GM12878 (cell line): ENCODE results near the gene HMSD. TPM values are rescaled to one million over a fixed set of nuclear protein-coding genes. Genes with fewer than 3 reads are reported as not detected.

ENCODE experiments used
- BACH1 ChIP-seq: fragments of 450-650 bp; IDR thresholded peaks from 2 replicates; pipeline ENCODE4 v1.6.1; 2017; ENCODE audit warnings: mild to moderate bottlenecking, borderline replicate concordance
- CBX5 ChIP-seq: sonication (generic); IDR thresholded peaks from 2 replicates; pipeline ENCODE4 v1.6.1; 2016; ENCODE audit warnings: low read depth, moderate library complexity, mild to moderate bottlenecking, inconsistent platforms
- CHD2 ChIP-seq: IDR thresholded peaks from 2 replicates; pipeline ENCODE4 v1.6.1; 2011; ENCODE audit warnings: low read depth, low read length, improper control_type of control experiment, borderline replicate concordance
- DPF2 ChIP-seq: fragments of 450-650 bp; IDR thresholded peaks from 2 replicates; pipeline ENCODE4 v1.6.1; 2017; ENCODE audit warnings: mild to moderate bottlenecking
- FOXK2 ChIP-seq: fragments of 450-650 bp; IDR thresholded peaks from 2 replicates; pipeline ENCODE4 v1.6.1; 2017; ENCODE audit warnings: mild to moderate bottlenecking, moderate library complexity
- JUND ChIP-seq: IDR thresholded peaks from 2 replicates; pipeline ENCODE4 v1.6.1; 2012; ENCODE audit warnings: low read depth, mild to moderate bottlenecking, low read length, improper control_type of control experiment, moderate library complexity
- NBN ChIP-seq: fragments of 450-650 bp; IDR thresholded peaks from 2 replicates; pipeline ENCODE4 v1.6.1; 2016
- NFXL1 ChIP-seq: fragments of 450-650 bp; IDR thresholded peaks from 2 replicates; pipeline ENCODE4 v1.6.1; 2017; ENCODE audit warnings: antibody characterized with exemption, mild to moderate bottlenecking, borderline replicate concordance
- NR2C1 ChIP-seq: fragments of 450-650 bp; IDR thresholded peaks from 2 replicates; pipeline ENCODE4 v1.6.1; 2017; ENCODE audit warnings: antibody characterized with exemption, mild to moderate bottlenecking, moderate library complexity
- PAX8 ChIP-seq: fragments of 450-650 bp; IDR thresholded peaks from 2 replicates; pipeline ENCODE4 v1.6.1; 2017; ENCODE audit warnings: mild to moderate bottlenecking, moderate library complexity
- POLR2AphosphoS5 ChIP-seq: IDR thresholded peaks from 2 replicates; pipeline ENCODE4 v1.6.1; 2011; ENCODE audit warnings: mild to moderate bottlenecking, low read length, inconsistent platforms
- POU2F2 ChIP-seq: IDR thresholded peaks from 3 replicates; pipeline ENCODE4 v1.6.1; 2011; ENCODE audit warnings: low read depth, mild to moderate bottlenecking, low read length, borderline replicate concordance
- RAD21 ChIP-seq: IDR thresholded peaks from 2 replicates; pipeline ENCODE4 v1.6.1; 2011; ENCODE audit warnings: mild to moderate bottlenecking, low read depth, low read length, moderate library complexity; ENCODE audit not compliant: insufficient read depth
- SUZ12 ChIP-seq: fragments of 200-600 bp; sonication (generic); IDR thresholded peaks from one replicate; pipeline ENCODE4 v1.6.1; 2018; ENCODE audit warnings: antibody characterized with exemption, mild to moderate bottlenecking; ENCODE audit not compliant: unreplicated experiment
- TAF1 ChIP-seq: IDR thresholded peaks from 2 replicates; pipeline ENCODE4 v1.6.1; 2011; ENCODE audit warnings: mild to moderate bottlenecking, low read depth, low read length, borderline replicate concordance
- TCF7 ChIP-seq: IDR thresholded peaks from 2 replicates; pipeline ENCODE4 v1.6.1; 2014; ENCODE audit warnings: antibody characterized with exemption, borderline replicate concordance
- ZNF207 ChIP-seq: fragments of 450-650 bp; IDR thresholded peaks from 2 replicates; pipeline ENCODE4 v1.6.1; 2014; ENCODE audit warnings: antibody characterized with exemption, mild to moderate bottlenecking, borderline replicate concordance
- ZNF622 ChIP-seq: fragments of 450-650 bp; IDR thresholded peaks from 2 replicates; pipeline ENCODE4 v1.6.1; 2017; ENCODE audit warnings: mild to moderate bottlenecking, inconsistent platforms
- polyA plus RNA-seq, 11 experiments: library from polyadenylated mRNA; depleted of rRNA in 4 of 11; unstranded in 6 of 11; stranded (reverse) in 5 of 11; fragments of >200 nt; fragmentation: Nextera tagmentation in 4 of 11; fragmentation: Illumina TruSeq in 1 of 11; extraction: Ambion mirVana in 4 of 11; extraction: Trizol in 1 of 11; gene quantifications; 1 replicate in 1 of 11; 2 replicates in 10 of 11; pipeline versions ENCODE4 v1.2.1 to v1.2.3, GENCODE V29; 2011 to 2016; ENCODE audit warnings: inconsistent platforms in 2 of 11, missing spikeins in 2 of 11, low read depth in 1 of 11
- total RNA-seq, 4 experiments: library from RNA; depleted of rRNA in 3 of 4; stranded (reverse); fragments of >200 nt in 3 of 4; fragmentation: Illumina TruSeq in 1 of 4; extraction: Trizol in 1 of 4; gene quantifications; 2 replicates each; pipeline versions ENCODE4 v1.2.1 to v1.2.3, GENCODE V29; 2013 to 2021
- TF ChIP-seq, protein P1 (sequence below): fragments of 150-350 bp; IDR thresholded peaks from 2 replicates; pipeline ENCODE4 v1.6.1; 2014; ENCODE audit warnings: mild to moderate bottlenecking, low read depth, low read length
- TF ChIP-seq, protein P2 (sequence below): IDR thresholded peaks from 2 replicates; pipeline ENCODE4 v1.6.1; 2012; ENCODE audit warnings: low read depth, low read length, improper control_type of control experiment
- TF ChIP-seq, protein P3 (sequence below): IDR thresholded peaks from 2 replicates; pipeline ENCODE4 v1.6.1; 2012; ENCODE audit warnings: low read depth, low read length, improper control_type of control experiment
- TF ChIP-seq, protein P4 (sequence below): fragments of 450-650 bp; IDR thresholded peaks from 2 replicates; pipeline ENCODE4 v1.6.1; 2016; ENCODE audit warnings: mild to moderate bottlenecking, moderate library complexity, borderline replicate concordance

The HMSD gene
- total and polyA plus RNA-seq, 10 of the 15 experiments (the other 5 are each of a cell fraction or from before 2014, with no cell fraction given), result 11.7 to 83.9 (median 37.8) TPM

DNA sequence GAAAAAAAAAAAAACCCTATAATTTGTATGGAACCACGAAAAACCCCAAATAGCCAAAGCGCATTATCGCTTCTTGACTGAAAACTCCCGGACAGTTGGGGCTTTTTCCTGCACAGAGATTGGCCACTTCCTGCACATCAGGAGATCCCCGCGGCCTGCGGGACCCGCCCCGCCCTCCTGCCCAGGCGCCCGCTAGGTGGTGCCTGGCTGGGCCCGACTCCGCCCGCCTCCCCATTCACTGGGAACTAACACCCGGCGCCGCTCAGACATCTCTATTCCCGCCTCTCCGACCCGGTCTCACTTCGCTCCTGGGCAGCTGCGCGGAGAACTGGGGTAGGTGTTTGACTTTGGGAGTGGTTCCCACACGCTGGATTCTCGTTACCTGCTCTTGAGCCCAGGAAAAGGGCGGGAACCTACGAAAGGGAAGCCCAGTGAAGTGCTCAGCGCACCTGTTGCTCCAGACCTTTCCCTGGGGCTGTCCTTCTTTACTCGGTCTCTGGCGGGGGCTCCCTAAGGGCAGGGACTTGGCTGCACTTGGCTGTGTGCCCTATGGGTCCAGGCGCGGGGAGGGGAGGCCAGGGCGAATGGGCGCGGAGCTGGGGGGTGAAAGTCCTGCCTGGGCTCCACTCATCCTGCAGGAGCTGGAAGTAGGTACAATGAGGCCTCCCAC, at the start of gene HMSD (continued):
- TF ChIP-seq, protein P1, sequence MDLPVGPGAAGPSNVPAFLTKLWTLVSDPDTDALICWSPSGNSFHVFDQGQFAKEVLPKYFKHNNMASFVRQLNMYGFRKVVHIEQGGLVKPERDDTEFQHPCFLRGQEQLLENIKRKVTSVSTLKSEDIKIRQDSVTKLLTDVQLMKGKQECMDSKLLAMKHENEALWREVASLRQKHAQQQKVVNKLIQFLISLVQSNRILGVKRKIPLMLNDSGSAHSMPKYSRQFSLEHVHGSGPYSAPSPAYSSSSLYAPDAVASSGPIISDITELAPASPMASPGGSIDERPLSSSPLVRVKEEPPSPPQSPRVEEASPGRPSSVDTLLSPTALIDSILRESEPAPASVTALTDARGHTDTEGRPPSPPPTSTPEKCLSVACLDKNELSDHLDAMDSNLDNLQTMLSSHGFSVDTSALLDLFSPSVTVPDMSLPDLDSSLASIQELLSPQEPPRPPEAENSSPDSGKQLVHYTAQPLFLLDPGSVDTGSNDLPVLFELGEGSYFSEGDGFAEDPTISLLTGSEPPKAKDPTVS, result no peak
- TF ChIP-seq POLR2AphosphoS5 (peak; percentile 91), JUND (no peak), NR2C1 (no peak), DPF2 (peak; percentile 35; the same call in 1 of the 2 replicates), ZNF622 (no peak), RAD21 (no peak), NBN (peak; percentile 58; the same call in 1 of the 2 replicates), POU2F2 (peak; percentile 68; the same call in 1 of the 3 replicates), TCF7 (no peak), CBX5 (0 out of 2 replicates have a peak, but pooled peaks have one; percentile 35), TAF1 (peak; percentile 68), CHD2 (no peak), FOXK2 (no peak), SUZ12 (no peak), BACH1 (no peak), NFXL1 (no peak), PAX8 (no peak), ZNF207 (no peak)
- TF ChIP-seq, protein P2, sequence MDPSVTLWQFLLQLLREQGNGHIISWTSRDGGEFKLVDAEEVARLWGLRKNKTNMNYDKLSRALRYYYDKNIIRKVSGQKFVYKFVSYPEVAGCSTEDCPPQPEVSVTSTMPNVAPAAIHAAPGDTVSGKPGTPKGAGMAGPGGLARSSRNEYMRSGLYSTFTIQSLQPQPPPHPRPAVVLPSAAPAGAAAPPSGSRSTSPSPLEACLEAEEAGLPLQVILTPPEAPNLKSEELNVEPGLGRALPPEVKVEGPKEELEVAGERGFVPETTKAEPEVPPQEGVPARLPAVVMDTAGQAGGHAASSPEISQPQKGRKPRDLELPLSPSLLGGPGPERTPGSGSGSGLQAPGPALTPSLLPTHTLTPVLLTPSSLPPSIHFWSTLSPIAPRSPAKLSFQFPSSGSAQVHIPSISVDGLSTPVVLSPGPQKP, result no peak
- TF ChIP-seq, protein P3, sequence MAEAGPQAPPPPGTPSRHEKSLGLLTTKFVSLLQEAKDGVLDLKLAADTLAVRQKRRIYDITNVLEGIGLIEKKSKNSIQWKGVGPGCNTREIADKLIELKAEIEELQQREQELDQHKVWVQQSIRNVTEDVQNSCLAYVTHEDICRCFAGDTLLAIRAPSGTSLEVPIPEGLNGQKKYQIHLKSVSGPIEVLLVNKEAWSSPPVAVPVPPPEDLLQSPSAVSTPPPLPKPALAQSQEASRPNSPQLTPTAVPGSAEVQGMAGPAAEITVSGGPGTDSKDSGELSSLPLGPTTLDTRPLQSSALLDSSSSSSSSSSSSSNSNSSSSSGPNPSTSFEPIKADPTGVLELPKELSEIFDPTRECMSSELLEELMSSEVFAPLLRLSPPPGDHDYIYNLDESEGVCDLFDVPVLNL, result no peak
- TF ChIP-seq, protein P4, sequence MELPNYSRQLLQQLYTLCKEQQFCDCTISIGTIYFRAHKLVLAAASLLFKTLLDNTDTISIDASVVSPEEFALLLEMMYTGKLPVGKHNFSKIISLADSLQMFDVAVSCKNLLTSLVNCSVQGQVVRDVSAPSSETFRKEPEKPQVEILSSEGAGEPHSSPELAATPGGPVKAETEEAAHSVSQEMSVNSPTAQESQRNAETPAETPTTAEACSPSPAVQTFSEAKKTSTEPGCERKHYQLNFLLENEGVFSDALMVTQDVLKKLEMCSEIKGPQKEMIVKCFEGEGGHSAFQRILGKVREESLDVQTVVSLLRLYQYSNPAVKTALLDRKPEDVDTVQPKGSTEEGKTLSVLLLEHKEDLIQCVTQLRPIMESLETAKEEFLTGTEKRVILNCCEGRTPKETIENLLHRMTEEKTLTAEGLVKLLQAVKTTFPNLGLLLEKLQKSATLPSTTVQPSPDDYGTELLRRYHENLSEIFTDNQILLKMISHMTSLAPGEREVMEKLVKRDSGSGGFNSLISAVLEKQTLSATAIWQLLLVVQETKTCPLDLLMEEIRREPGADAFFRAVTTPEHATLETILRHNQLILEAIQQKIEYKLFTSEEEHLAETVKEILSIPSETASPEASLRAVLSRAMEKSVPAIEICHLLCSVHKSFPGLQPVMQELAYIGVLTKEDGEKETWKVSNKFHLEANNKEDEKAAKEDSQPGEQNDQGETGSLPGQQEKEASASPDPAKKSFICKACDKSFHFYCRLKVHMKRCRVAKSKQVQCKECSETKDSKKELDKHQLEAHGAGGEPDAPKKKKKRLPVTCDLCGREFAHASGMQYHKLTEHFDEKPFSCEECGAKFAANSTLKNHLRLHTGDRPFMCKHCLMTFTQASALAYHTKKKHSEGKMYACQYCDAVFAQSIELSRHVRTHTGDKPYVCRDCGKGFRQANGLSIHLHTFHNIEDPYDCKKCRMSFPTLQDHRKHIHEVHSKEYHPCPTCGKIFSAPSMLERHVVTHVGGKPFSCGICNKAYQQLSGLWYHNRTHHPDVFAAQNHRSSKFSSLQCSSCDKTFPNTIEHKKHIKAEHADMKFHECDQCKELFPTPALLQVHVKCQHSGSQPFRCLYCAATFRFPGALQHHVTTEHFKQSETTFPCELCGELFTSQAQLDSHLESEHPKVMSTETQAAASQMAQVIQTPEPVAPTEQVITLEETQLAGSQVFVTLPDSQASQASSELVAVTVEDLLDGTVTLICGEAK, result no peak
